OCI-LY3 (cell line): ENCODE data around the gene PLPPR4.

Source experiments
- EZH2phosphoT487 ChIP-seq: fragments of 200-600 bp; shearing (Covaris generic); IDR thresholded peaks from 2 replicates; pipeline ENCODE4 v1.6.1; 2018; ENCODE audit warnings: antibody characterized with exemption, mixed run types, low read depth
- TF ChIP-seq, protein P1 (sequence below): fragments of 200-600, 300-600 bp; sonication (generic); IDR thresholded peaks from 2 replicates; pipeline ENCODE4 v1.5.1; 2014; ENCODE audit warnings: antibody characterized with exemption, low read length, low read depth

DNA sequence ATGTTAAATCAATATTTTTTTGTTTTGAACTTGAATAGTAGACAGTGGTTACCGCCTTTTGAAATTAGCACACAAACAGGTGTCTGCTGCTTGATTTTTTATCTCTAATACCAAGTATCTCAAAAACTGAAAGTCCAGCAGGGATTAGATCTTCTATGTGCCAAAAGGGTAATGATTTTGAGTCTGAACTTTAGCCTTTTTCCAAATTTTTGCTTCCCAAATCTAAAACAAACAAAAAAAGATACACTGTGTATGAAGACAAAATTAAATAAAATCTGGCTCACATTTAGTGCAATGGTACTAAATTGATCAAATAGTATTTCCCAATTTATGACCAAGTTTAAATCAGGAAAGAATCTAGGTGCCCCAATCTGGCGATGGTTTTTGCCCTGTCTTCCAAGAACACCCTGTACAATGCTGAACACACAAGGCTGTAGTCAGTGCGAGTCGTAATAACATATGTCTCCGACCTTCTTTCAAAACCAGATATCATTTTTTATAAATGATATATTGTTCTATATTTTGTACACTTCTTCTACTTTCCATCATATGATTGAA, 40.5 kb downstream of the PLPPR4 start:
- TF ChIP-seq, protein P1, sequence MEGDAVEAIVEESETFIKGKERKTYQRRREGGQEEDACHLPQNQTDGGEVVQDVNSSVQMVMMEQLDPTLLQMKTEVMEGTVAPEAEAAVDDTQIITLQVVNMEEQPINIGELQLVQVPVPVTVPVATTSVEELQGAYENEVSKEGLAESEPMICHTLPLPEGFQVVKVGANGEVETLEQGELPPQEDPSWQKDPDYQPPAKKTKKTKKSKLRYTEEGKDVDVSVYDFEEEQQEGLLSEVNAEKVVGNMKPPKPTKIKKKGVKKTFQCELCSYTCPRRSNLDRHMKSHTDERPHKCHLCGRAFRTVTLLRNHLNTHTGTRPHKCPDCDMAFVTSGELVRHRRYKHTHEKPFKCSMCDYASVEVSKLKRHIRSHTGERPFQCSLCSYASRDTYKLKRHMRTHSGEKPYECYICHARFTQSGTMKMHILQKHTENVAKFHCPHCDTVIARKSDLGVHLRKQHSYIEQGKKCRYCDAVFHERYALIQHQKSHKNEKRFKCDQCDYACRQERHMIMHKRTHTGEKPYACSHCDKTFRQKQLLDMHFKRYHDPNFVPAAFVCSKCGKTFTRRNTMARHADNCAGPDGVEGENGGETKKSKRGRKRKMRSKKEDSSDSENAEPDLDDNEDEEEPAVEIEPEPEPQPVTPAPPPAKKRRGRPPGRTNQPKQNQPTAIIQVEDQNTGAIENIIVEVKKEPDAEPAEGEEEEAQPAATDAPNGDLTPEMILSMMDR, result no peak
- TF ChIP-seq EZH2phosphoT487, result no peak
